ENCODE results near the gene PSMB11. TPM values are rescaled to one million over a fixed set of nuclear protein-coding genes. Genes with fewer than 3 reads are reported as not detected.
"Not testable (repeated sequence)": the region's sequence is repeated elsewhere in the genome, so short reads cannot be mapped to it uniquely, and the experiment has no call there.

PSMB11 gene
- total RNA-seq, 1 experiment from 2014 or later: not detected

DNA sequence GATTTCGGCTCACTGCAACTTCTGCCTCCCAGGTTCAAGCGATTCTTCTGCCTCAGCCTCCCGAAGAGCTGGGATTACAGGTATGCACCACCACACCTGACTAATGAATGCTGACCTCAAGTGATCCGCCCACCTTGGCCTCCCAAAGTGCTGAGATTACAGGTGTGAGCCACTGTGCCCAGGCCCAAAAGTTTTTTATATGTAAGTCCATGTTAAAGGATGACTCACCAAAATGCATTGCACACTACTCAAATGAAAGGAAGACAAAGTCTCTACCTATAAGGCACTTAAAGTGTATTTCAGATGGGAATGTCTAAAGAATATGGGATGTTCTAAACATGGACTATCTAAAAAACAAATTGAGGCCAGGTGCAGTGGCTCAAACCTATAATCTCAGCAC, 37.7 kb upstream of the PSMB11 start:
- RAD21 ChIA-PET (ENCODE audit: low non-redundant PET in 1 of 2, low total read pairs in 2 of 2, uncharacterized antibody in 2 of 2, unreplicated experiment in 2 of 2); H3K27ac ChIP-seq (ENCODE audit: low read depth, low read length); H3K4me2 ChIP-seq (ENCODE audit: low read length); H4K20me1 ChIP-seq (ENCODE audit: insufficient read depth); H3K36me3 ChIP-seq (ENCODE audit: control insufficient read depth in 1 of 2, insufficient read depth in 2 of 2, low read length in 2 of 2); H2AFZ ChIP-seq (ENCODE audit: low read depth, low read length, poor library complexity, severe bottlenecking); DNase-seq (ENCODE audit: low read depth, low spot score); intact Hi-C loops (cut with micrococcal nuclease); H3K9me3 ChIP-seq (ENCODE audit: control insufficient read depth in 1 of 2, insufficient read depth in 1 of 2, low read depth in 1 of 2, low read length in 2 of 2); H3K27me3 ChIP-seq (ENCODE audit: insufficient read depth, low read length); H3K4me3 ChIP-seq (replicated peaks in 1 of 2; ENCODE audit: low read depth in 1 of 2, low read length in 2 of 2); BruUV-seq (replicated peaks); ATAC-seq; POLR2A ChIA-PET; H3K9ac ChIP-seq (ENCODE audit: low read length); H3K9me2 ChIP-seq (ENCODE audit: insufficient read depth); H3K79me2 ChIP-seq (ENCODE audit: insufficient read depth, low read length): not testable (repeated sequence)
- H3K4me1 ChIP-seq (ENCODE audit: control insufficient read depth in 1 of 2, insufficient read depth in 2 of 2, low read length in 2 of 2): peaks cover 14 to 46% of the 10 kb centered on the region in 2 experiments
- CTCF ChIA-PET: interaction anchor here (0.7 kb wide), 1 partner anchor 18 kb away, joined by 3 read pairs; no protein-coding TSS in a partner anchor

DNA sequence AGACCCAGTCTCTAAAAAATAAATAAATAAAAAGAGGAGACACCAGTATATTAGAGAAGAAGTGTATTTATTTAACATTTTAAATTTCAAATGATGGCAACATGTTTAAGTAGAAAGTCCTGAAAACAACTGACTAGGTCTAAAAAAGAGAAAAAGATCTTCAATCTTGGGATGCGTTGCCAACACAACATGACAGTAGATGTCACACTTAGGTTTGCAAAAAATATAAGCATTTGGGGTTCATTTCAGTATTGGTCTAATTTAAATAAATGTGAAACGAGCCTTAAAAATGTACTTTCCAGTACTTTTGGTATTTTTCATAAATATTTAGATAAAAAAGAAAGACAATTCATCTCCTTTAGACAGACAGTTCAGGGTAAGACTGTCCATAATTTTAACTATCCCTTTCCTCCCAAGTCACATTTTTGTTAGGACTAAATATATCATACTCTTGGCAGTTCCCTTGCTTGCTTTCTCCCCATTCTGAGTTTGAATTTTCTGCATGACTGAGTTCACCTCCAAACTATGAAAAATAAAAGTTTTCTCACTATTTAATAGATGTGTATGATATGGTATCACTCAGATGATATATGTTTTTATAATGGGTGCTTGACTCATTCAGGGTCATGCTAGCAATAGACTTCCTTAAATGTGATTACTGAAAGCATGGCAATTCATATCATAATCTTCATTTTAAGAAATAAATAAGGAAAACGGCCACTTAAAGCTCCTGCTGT, 36.4 kb upstream of the PSMB11 start:
- no TSS peak for BruUV-seq (replicated peaks)
- CTCF ChIA-PET: interaction anchor here (1.7 to 3.6 kb wide), 6 partner anchors 10 to 63 kb away, joined by 7 to 52 read pairs (median 11); no protein-coding TSS in a partner anchor
- TF ChIP-seq TCF7L2 (IDR thresholded peaks at IDR 0.05; ENCODE audit: borderline replicate concordance, extremely low read depth, insufficient read depth, insufficient read length): no peak
- no peak for TF ChIP-seq EGR1 (IDR thresholded peaks at IDR 0.05; ENCODE audit: low read depth)
- TF ChIP-seq SIN3A (IDR thresholded peaks at IDR 0.05; ENCODE audit: low read depth): no peak
- no peak for TF ChIP-seq YY1 (IDR thresholded peaks at IDR 0.05; ENCODE audit: extremely low read depth, insufficient replicate concordance, low read depth, low read length)
- no peak for TF ChIP-seq POLR2A (IDR thresholded peaks at IDR 0.05; ENCODE audit: borderline replicate concordance, extremely low read depth, insufficient read depth, insufficient read length)
- TF ChIP-seq, protein P1, sequence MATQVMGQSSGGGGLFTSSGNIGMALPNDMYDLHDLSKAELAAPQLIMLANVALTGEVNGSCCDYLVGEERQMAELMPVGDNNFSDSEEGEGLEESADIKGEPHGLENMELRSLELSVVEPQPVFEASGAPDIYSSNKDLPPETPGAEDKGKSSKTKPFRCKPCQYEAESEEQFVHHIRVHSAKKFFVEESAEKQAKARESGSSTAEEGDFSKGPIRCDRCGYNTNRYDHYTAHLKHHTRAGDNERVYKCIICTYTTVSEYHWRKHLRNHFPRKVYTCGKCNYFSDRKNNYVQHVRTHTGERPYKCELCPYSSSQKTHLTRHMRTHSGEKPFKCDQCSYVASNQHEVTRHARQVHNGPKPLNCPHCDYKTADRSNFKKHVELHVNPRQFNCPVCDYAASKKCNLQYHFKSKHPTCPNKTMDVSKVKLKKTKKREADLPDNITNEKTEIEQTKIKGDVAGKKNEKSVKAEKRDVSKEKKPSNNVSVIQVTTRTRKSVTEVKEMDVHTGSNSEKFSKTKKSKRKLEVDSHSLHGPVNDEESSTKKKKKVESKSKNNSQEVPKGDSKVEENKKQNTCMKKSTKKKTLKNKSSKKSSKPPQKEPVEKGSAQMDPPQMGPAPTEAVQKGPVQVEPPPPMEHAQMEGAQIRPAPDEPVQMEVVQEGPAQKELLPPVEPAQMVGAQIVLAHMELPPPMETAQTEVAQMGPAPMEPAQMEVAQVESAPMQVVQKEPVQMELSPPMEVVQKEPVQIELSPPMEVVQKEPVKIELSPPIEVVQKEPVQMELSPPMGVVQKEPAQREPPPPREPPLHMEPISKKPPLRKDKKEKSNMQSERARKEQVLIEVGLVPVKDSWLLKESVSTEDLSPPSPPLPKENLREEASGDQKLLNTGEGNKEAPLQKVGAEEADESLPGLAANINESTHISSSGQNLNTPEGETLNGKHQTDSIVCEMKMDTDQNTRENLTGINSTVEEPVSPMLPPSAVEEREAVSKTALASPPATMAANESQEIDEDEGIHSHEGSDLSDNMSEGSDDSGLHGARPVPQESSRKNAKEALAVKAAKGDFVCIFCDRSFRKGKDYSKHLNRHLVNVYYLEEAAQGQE (IDR thresholded peaks at IDR 0.05; ENCODE audit: low read depth): no peak
- TF ChIP-seq, protein P2, sequence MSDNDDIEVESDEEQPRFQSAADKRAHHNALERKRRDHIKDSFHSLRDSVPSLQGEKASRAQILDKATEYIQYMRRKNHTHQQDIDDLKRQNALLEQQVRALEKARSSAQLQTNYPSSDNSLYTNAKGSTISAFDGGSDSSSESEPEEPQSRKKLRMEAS (IDR thresholded peaks at IDR 0.05): no peak
- TF ChIP-seq, protein P3, sequence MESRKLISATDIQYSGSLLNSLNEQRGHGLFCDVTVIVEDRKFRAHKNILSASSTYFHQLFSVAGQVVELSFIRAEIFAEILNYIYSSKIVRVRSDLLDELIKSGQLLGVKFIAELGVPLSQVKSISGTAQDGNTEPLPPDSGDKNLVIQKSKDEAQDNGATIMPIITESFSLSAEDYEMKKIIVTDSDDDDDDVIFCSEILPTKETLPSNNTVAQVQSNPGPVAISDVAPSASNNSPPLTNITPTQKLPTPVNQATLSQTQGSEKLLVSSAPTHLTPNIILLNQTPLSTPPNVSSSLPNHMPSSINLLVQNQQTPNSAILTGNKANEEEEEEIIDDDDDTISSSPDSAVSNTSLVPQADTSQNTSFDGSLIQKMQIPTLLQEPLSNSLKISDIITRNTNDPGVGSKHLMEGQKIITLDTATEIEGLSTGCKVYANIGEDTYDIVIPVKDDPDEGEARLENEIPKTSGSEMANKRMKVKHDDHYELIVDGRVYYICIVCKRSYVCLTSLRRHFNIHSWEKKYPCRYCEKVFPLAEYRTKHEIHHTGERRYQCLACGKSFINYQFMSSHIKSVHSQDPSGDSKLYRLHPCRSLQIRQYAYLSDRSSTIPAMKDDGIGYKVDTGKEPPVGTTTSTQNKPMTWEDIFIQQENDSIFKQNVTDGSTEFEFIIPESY (IDR thresholded peaks at IDR 0.05; ENCODE audit: extremely low read depth, insufficient replicate concordance, low read length): no peak
- TF ChIP-seq SRF (IDR thresholded peaks at IDR 0.05; ENCODE audit: low read depth): no peak
- no peak for TF ChIP-seq CBX3 (IDR thresholded peaks at IDR 0.05; ENCODE audit: low read depth)
- TF ChIP-seq ZFX (IDR thresholded peaks at IDR 0.05): no peak
- POLR2A ChIA-PET: interaction anchor here (1.7 to 2.2 kb wide), 4 partner anchors 11 to 28 kb away, joined by 5 to 18 read pairs (median 11); partner anchors contain the start of gene AJUBA
- peak overlapping the region; percentile 89 for H3K4me2 ChIP-seq (ENCODE audit: low read length)
- ATAC-seq (no peak), DNase-seq (ENCODE audit: low read depth, low spot score) (no peak)
- H4K20me1 ChIP-seq (ENCODE audit: insufficient read depth): no peaks in the 10 kb centered on the region
- H3K4me1 ChIP-seq (ENCODE audit: control insufficient read depth in 1 of 2, insufficient read depth in 2 of 2, low read length in 2 of 2): peaks cover 23 to 58% of the 10 kb centered on the region in 2 experiments
- intact Hi-C loops (cut with micrococcal nuclease): loop anchor here (5.0 kb wide), 1 partner anchor 52 kb away; the partner anchor contains the start of gene CDH24
- H3K36me3 ChIP-seq (ENCODE audit: control insufficient read depth in 1 of 2, insufficient read depth in 2 of 2, low read length in 2 of 2): no peaks in the 10 kb centered on the region
- no peak overlapping the region for H2AFZ ChIP-seq (ENCODE audit: low read depth, low read length, poor library complexity, severe bottlenecking)
- no peaks in the 10 kb centered on the region for H3K79me2 ChIP-seq (ENCODE audit: insufficient read depth, low read length)
- H3K27me3 ChIP-seq (ENCODE audit: insufficient read depth, low read length): no peaks in the 10 kb centered on the region
- H3K9me2 ChIP-seq (ENCODE audit: insufficient read depth): no peaks in the 10 kb centered on the region
- peak overlapping the region; percentile 97; the same call in 1 of the 2 replicates for H3K27ac ChIP-seq (ENCODE audit: low read depth, low read length)
- peak overlapping the region; percentile 64 to 71 for H3K4me3 ChIP-seq (replicated peaks in 1 of 2; ENCODE audit: low read depth in 1 of 2, low read length in 2 of 2)
- peak overlapping the region; percentile 83 for H3K9ac ChIP-seq (ENCODE audit: low read length)
- RAD21 ChIA-PET (ENCODE audit: low non-redundant PET in 1 of 2, low total read pairs in 2 of 2, uncharacterized antibody in 2 of 2, unreplicated experiment in 2 of 2): interaction anchor here in 1 of 2 experiments (1.2 kb wide), 1 partner anchor 19 kb away, joined by 6 read pairs; no protein-coding TSS in a partner anchor
- no peaks in the 10 kb centered on the region for H3K9me3 ChIP-seq (ENCODE audit: control insufficient read depth in 1 of 2, insufficient read depth in 1 of 2, low read depth in 1 of 2, low read length in 2 of 2)
